GM20431 (cell line): ENCODE data around the gene PPP1R7.

ENCODE experiments used
- in situ Hi-C: fragments of 300-500 bp; cut with MseI, MboI; formaldehyde crosslinking; loops from one replicate; pipeline ENCODE4 v1.15.0; 2020; ENCODE audit warnings: low sequenced_read_pairs; ENCODE audit not compliant: unreplicated experiment

Gene PPP1R7

GRCh38 chr2:241118737-241119505 lies 31.3 kb upstream of the PPP1R7 start:
- in situ Hi-C loops, result no loop called here

GRCh38 chr2:241120440-241120839 lies 29.8 kb upstream of the PPP1R7 start:
- in situ Hi-C loops, result no loop called here

- in situ Hi-C loops, result no loop called here
Measured at GRCh38 chr2:241121008-241121407, 29.3 kb upstream of the PPP1R7 start.

- in situ Hi-C loops, result no loop called here
Measured at GRCh38 chr2:241122376-241123002, 27.8 kb upstream of the PPP1R7 start.

- in situ Hi-C loops, result no loop called here
Measured at GRCh38 chr2:241123816-241124536, 26.3 kb upstream of the PPP1R7 start.

GRCh38 chr2:241125626-241126025 lies 24.6 kb upstream of the PPP1R7 start:
- in situ Hi-C loops, result no loop called here

- in situ Hi-C loops, result no loop called here
Measured at GRCh38 chr2:241126201-241126611, 24.1 kb upstream of the PPP1R7 start.

GRCh38 chr2:241126771-241127202 lies 23.5 kb upstream of the PPP1R7 start:
- in situ Hi-C loops, result no loop called here

GRCh38 chr2:241128266-241128665 lies 22.0 kb upstream of the PPP1R7 start:
- in situ Hi-C loops, result no loop called here

- in situ Hi-C loops, result no loop called here
Measured at GRCh38 chr2:241129086-241129871, 21.0 kb upstream of the PPP1R7 start.

- in situ Hi-C loops, result no loop called here
Measured at GRCh38 chr2:241130316-241130715, 20.0 kb upstream of the PPP1R7 start.

- in situ Hi-C loops, result no loop called here
Measured at GRCh38 chr2:241131531-241131930, 18.7 kb upstream of the PPP1R7 start.

- in situ Hi-C loops, result no loop called here
Measured at GRCh38 chr2:241132538-241133435, 17.5 kb upstream of the PPP1R7 start.

GRCh38 chr2:241133436-241133820 lies 16.8 kb upstream of the PPP1R7 start:
- in situ Hi-C loops, result no loop called here

GRCh38 chr2:241134711-241135110 lies 15.6 kb upstream of the PPP1R7 start:
- in situ Hi-C loops, result no loop called here

- in situ Hi-C loops, result no loop called here
Measured at GRCh38 chr2:241135737-241136136, 14.5 kb upstream of the PPP1R7 start.

- in situ Hi-C loops, result no loop called here
Measured at GRCh38 chr2:241136191-241136590, 14.1 kb upstream of the PPP1R7 start.

GRCh38 chr2:241136661-241137260 lies 13.5 kb upstream of the PPP1R7 start:
- in situ Hi-C loops, result no loop called here
